Measurements from ENCODE around the gene HMGN2. TPM values are rescaled to one million over a fixed set of nuclear protein-coding genes. Genes with fewer than 3 reads are reported as not detected.

HMGN2 gene
- 822 and 888 TPM in 2 replicates for total RNA-seq (2014; rRNA removed)
- percentile 98 among the genes with signal in this experiment for Bru-seq, nascent RNA
- percentile 99 among the genes with signal in this experiment for BruChase-seq, experiment 1, labeled RNA remaining after a 6-hour chase
- BruChase-seq, experiment 2, labeled RNA remaining after a 2-hour chase: percentile 98 among the genes with signal in this experiment
- long read RNA-seq, transcript HMGN2-201 (6 exons, 1,191 nt): major isoform, 407 of 487 reads
- long read RNA-seq, transcript HMGN2-208 (4 exons, 1,030 nt): minor isoform, 5 of 487 reads
- long read RNA-seq, transcript HMGN2-202 (5 exons, 1,045 nt): minor isoform, 6 of 487 reads
- long read RNA-seq, partial matches to known transcripts: 24 of 487 reads
- long read RNA-seq, other reads (novel, unspliced or antisense): 38 of 487 reads

DNA sequence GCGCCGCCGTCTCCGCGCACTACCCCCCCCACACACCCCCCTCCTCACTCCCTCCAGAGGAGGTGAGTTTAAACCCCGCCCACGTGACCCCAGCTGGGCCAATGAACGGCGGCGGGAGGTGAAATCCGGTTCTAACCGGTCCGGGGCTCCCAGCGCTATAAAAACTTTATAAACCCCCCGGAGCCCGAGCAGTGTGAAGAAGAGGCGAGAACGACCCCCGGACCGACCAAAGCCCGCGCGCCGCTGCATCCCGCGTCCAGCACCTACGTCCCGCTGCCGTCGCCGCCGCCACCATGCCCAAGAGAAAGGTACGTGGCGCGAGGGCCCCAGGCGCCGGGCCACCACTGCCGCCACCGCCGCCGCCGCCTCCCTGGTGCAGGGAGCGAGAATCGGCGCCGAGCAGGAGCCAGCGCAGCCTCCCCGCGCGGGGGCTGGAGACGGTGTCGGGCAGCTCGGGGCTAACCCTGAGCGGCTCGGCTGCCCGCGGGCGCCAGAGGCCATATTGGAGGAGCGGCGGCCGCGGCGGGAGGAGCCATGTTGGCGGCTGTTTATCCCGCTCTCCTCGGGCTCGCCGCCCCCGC, at the start of gene HMGN2:
TSS of gene HMGN2 (plus strand) at position 121 of the 581 bp plus-strand sequence. CDS start at position 294, 173 bp downstream.
- no peaks in the 10 kb centered on the region for H3K9me3 ChIP-seq (ENCODE audit: low read length)
- H3K79me2 ChIP-seq (ENCODE audit: low read length): peaks cover 25% of the 10 kb centered on the region
- H4K20me1 ChIP-seq (ENCODE audit: low read length): peaks cover 32% of the 10 kb centered on the region
- H2AFZ ChIP-seq (ENCODE audit: low read length): peak within 1 kb of the TSS; percentile 79
- BruUV-seq (replicated peaks): no TSS peak
- H3K9ac ChIP-seq (ENCODE audit: low read length): peak within 1 kb of the TSS; percentile 100
- H3K4me2 ChIP-seq (ENCODE audit: low read length): peak within 1 kb of the TSS; percentile 100
- H3F3A ChIP-seq (ENCODE audit: low read length, unreplicated experiment): peaks cover 7% of the 10 kb centered on the region
- CTCF ChIA-PET: interaction anchor here (0.7 to 1.0 kb wide), 2 partner anchors 28 to 233 kb away, joined by 3 read pairs; no protein-coding TSS in a partner anchor
- peak; percentile 87 for DNase-seq
- POLR2A ChIA-PET (ENCODE audit: unreplicated experiment): interaction anchor here (0.6 kb wide), 1 partner anchor 34 kb away, joined by 3 read pairs; no protein-coding TSS in a partner anchor
- H3K27me3 ChIP-seq (ENCODE audit: low read length): no peaks in the 10 kb centered on the region
- TF ChIP-seq EZH2phosphoT487 (IDR thresholded peaks at IDR 0.05; ENCODE audit: borderline replicate concordance, low read length) (no peak), EZH2 (IDR thresholded peaks at IDR 0.05; ENCODE audit: low read length, unreplicated experiment) (no peak)
- TF ChIP-seq, protein P1, sequence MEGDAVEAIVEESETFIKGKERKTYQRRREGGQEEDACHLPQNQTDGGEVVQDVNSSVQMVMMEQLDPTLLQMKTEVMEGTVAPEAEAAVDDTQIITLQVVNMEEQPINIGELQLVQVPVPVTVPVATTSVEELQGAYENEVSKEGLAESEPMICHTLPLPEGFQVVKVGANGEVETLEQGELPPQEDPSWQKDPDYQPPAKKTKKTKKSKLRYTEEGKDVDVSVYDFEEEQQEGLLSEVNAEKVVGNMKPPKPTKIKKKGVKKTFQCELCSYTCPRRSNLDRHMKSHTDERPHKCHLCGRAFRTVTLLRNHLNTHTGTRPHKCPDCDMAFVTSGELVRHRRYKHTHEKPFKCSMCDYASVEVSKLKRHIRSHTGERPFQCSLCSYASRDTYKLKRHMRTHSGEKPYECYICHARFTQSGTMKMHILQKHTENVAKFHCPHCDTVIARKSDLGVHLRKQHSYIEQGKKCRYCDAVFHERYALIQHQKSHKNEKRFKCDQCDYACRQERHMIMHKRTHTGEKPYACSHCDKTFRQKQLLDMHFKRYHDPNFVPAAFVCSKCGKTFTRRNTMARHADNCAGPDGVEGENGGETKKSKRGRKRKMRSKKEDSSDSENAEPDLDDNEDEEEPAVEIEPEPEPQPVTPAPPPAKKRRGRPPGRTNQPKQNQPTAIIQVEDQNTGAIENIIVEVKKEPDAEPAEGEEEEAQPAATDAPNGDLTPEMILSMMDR (conservative IDR thresholded peaks at IDR 0.05; ENCODE audit: low read depth, low read length): no peak
- H3K4me3 ChIP-seq (ENCODE audit: low read length): peak within 1 kb of the TSS; percentile 96
- peak within 1 kb of the TSS; percentile 96 for H3K27ac ChIP-seq (ENCODE audit: low read length)
- H3K9me2 ChIP-seq (replicated peaks; ENCODE audit: low read length): no peaks in the 10 kb centered on the region
- peaks cover 29% of the 10 kb centered on the region for H3K4me1 ChIP-seq (ENCODE audit: insufficient read depth, low read length)
- H3K36me3 ChIP-seq (ENCODE audit: low read depth, low read length): peaks cover 38% of the 10 kb centered on the region
- intact Hi-C loops (cut with micrococcal nuclease): no loop called here
- ATAC-seq: peak; percentile 65

DNA sequence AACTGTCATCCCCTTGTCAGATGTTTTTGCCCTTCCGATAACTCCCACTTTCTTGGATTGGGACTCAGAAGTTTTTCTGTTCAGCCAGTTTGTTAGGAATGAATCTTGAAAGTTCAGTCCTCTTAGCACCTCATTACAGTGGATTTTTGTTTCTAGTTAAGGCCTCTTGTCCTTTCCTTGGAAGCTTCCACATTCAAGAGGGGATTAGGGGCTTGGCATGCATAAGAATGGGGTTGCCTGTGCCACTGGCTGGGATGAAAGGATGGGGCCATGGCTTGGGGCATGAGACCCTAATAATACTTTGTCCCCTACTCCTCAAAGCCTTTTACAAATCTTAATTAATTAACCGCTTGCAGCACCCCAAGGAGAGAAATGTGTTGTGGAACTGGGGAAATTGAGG, 42.5 kb upstream of the HMGN2 start:
- POLR2A ChIA-PET (ENCODE audit: unreplicated experiment): no interaction called here
- no peak for TF ChIP-seq EZH2phosphoT487 (IDR thresholded peaks at IDR 0.05; ENCODE audit: borderline replicate concordance, low read length)
- TSS peak; percentile 6 for BruUV-seq (replicated peaks)
- no peaks in the 10 kb centered on the region for H3K27me3 ChIP-seq (ENCODE audit: low read length)
- H3K36me3 ChIP-seq (ENCODE audit: low read depth, low read length): 0 out of 2 replicates have a peak, but pooled peaks cover 3% of the 10 kb centered on the region
- no peak overlapping the region for H3K9ac ChIP-seq (ENCODE audit: low read length)
- ATAC-seq (no peak), DNase-seq (no peak)
- CTCF ChIA-PET: interaction anchor here (0.6 kb wide), 1 partner anchor 13 kb away, joined by 5 read pairs; no protein-coding TSS in a partner anchor
- no peak overlapping the region for H2AFZ ChIP-seq (ENCODE audit: low read length)
- no peak overlapping the region for H3K27ac ChIP-seq (ENCODE audit: low read length)
- H3K79me2 ChIP-seq (ENCODE audit: low read length): peaks cover 25% of the 10 kb centered on the region
- H3K9me3 ChIP-seq (ENCODE audit: low read length): no peaks in the 10 kb centered on the region
- peaks cover 26% of the 10 kb centered on the region for H3K4me1 ChIP-seq (ENCODE audit: insufficient read depth, low read length)
- H3K4me3 ChIP-seq (ENCODE audit: low read length): no peak overlapping the region
- H3K9me2 ChIP-seq (replicated peaks; ENCODE audit: low read length): no peaks in the 10 kb centered on the region
- no peak overlapping the region for H3K4me2 ChIP-seq (ENCODE audit: low read length)
- intact Hi-C loops (cut with micrococcal nuclease): no loop called here
- no peaks in the 10 kb centered on the region for H4K20me1 ChIP-seq (ENCODE audit: low read length)
- H3F3A ChIP-seq (ENCODE audit: low read length, unreplicated experiment): no peaks in the 10 kb centered on the region

- TF ChIP-seq EZH2 (IDR thresholded peaks at IDR 0.05; ENCODE audit: low read length, unreplicated experiment): no peak
- TF ChIP-seq EZH2phosphoT487 (IDR thresholded peaks at IDR 0.05; ENCODE audit: borderline replicate concordance, low read length): no peak
- TF ChIP-seq, protein P1 (conservative IDR thresholded peaks at IDR 0.05; ENCODE audit: low read depth, low read length): no peak
- intact Hi-C loops (cut with micrococcal nuclease): no loop called here
- peak within 1 kb of the TSS; percentile 79 for H3K9ac ChIP-seq (ENCODE audit: low read length)
- ChIA-PET CTCF (interaction anchor here (1.0 to 1.1 kb wide), 2 partner anchors 15 to 198 kb away, joined by 4 read pairs; partner anchors contain the start of gene CEP85), POLR2A (ENCODE audit: unreplicated experiment) (interaction anchor here (0.6 to 1.0 kb wide), 2 partner anchors 197 to 319 kb away, joined by 3 to 4 read pairs; no protein-coding TSS in a partner anchor)
- H2AFZ ChIP-seq (ENCODE audit: low read length): peak within 1 kb of the TSS; percentile 84
- H3K4me3 ChIP-seq (ENCODE audit: low read length): peak within 1 kb of the TSS; percentile 86
- H4K20me1 ChIP-seq (ENCODE audit: low read length): no peaks in the 10 kb centered on the region
- ATAC-seq (peak; percentile 95), DNase-seq (peak; percentile 97)
- H3K9me3 ChIP-seq (ENCODE audit: low read length): no peaks in the 10 kb centered on the region
- no TSS peak for BruUV-seq (replicated peaks)
- H3K4me2 ChIP-seq (ENCODE audit: low read length): peak within 1 kb of the TSS; percentile 82
- H3K27ac ChIP-seq (ENCODE audit: low read length): peak within 1 kb of the TSS; percentile 34
- H3K9me2 ChIP-seq (replicated peaks; ENCODE audit: low read length): no peaks in the 10 kb centered on the region
- H3K79me2 ChIP-seq (ENCODE audit: low read length): peaks cover 25% of the 10 kb centered on the region
- no peaks in the 10 kb centered on the region for H3K27me3 ChIP-seq (ENCODE audit: low read length)
- H3K36me3 ChIP-seq (ENCODE audit: low read depth, low read length): 0 out of 2 replicates have a peak, but pooled peaks cover 3% of the 10 kb centered on the region
- peaks cover 26% of the 10 kb centered on the region for H3K4me1 ChIP-seq (ENCODE audit: insufficient read depth, low read length)
- H3F3A ChIP-seq (ENCODE audit: low read length, unreplicated experiment): no peaks in the 10 kb centered on the region
These were observed 40.1 kb upstream of the HMGN2 start, which contains the start of gene DHDDS for GRCh38 chr1:26431979-26432695. TSS of gene DHDDS (plus strand) at chr1:26432321. CDS start at chr1:26432946, 625 bp downstream.

All from PC-3 (cell line).